Measurements from ENCODE around the gene POLR2E. TPM values are rescaled to one million over a fixed set of nuclear protein-coding genes. Genes with fewer than 3 reads are reported as not detected.

POLR2E gene
- total RNA-seq, 1 experiment from 2014 or later = 343 TPM

DNA sequence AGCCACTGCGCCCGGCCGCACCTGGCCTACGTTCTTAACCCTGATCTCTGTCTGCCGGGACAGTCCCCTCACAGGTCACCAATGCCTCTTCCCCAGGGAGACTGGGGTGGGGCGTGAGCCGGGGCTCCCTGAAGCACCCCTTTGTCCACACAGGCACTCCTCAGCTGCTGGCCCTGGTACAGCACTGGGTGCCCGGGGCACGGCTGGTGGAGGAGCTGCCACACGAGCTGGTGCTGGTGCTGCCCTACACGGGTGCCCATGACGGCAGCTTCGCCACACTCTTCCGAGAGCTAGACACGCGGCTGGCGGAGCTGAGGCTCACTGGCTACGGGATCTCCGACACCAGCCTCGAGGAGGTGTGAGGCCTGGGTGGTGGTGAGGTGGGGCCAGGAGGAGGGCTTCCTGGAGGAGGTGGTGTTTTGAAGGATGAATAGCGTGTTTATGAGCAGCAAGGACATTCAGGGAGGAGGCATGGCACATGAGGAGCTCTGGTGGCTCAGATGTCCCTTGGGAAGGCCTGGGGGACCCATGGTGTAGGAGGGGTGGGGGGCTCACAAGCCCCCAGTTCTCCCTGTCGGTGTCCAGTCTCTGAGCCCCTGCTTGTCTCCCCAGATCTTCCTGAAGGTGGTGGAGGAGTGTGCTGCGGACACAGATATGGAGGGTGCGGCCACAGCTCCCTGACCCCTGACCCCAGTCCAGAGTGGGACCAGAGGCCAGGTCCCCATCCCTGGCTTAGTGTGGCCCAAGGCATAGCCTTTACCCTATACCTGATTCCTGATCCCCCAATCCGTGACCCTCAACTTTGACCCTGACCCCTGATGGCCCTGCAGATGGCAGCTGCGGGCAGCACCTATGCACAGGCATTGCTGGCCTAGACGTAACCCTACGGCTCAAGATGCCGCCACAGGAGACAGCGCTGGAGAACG, 41.7 kb downstream of the POLR2E start:
- intact Hi-C loops (cut with micrococcal nuclease; ENCODE audit: unreplicated experiment) = no loop called here
- ChIA-PET CTCF (interaction anchor here (0.5 to 0.6 kb wide), 2 partner anchors 11 to 198 kb away, joined by 3 to 4 read pairs; no protein-coding TSS in a partner anchor), POLR2A (ENCODE audit: low non-redundant PET) (no interaction called here)
- Histone ChIP-seq H3K4me1 (ENCODE audit: insufficient read depth, low read length, poor library complexity, severe bottlenecking) (no peaks in the 10 kb centered on the region), H3K4me3 (ENCODE audit: low read depth, low read length, poor library complexity, severe bottlenecking) (no peak overlapping the region), H3K27me3 (replicated peaks; ENCODE audit: insufficient read depth, low read depth, low read length, poor library complexity) (no peaks in the 10 kb centered on the region), H3K36me3 (ENCODE audit: insufficient read depth, low read length, poor library complexity, severe bottlenecking) (no peaks in the 10 kb centered on the region), H3K9me3 (ENCODE audit: low read depth, low read length, poor library complexity, severe bottlenecking) (peaks cover 10% of the 10 kb centered on the region), H3K27ac (ENCODE audit: low read depth, low read length, poor library complexity, severe bottlenecking) (no peak overlapping the region)
- BruUV-seq (replicated peaks) = no TSS peak
- TF ChIP-seq EZH2 (IDR thresholded peaks at IDR 0.05; ENCODE audit: borderline replicate concordance, low read depth, low read length, poor library complexity, severe bottlenecking) (no peak), CTCF (conservative IDR thresholded peaks at IDR 0.05; ENCODE audit: low read depth, low read length) (no peak)
- no peak for DNase-seq (ENCODE audit: low spot score)

- intact Hi-C loops (cut with micrococcal nuclease; ENCODE audit: unreplicated experiment) = no loop called here
- Histone ChIP-seq H3K27ac (ENCODE audit: low read depth, low read length, poor library complexity, severe bottlenecking) (no peak overlapping the region), H3K9me3 (ENCODE audit: low read depth, low read length, poor library complexity, severe bottlenecking) (peaks cover 8% of the 10 kb centered on the region), H3K4me1 (ENCODE audit: insufficient read depth, low read length, poor library complexity, severe bottlenecking) (no peaks in the 10 kb centered on the region), H3K27me3 (replicated peaks; ENCODE audit: insufficient read depth, low read depth, low read length, poor library complexity) (no peaks in the 10 kb centered on the region), H3K4me3 (ENCODE audit: low read depth, low read length, poor library complexity, severe bottlenecking) (no peak overlapping the region), H3K36me3 (ENCODE audit: insufficient read depth, low read length, poor library complexity, severe bottlenecking) (no peaks in the 10 kb centered on the region)
- no TSS peak for BruUV-seq (replicated peaks)
- CTCF ChIA-PET = no interaction called here
- no peak for TF ChIP-seq CTCF (conservative IDR thresholded peaks at IDR 0.05; ENCODE audit: low read depth, low read length)
- TF ChIP-seq EZH2 (IDR thresholded peaks at IDR 0.05; ENCODE audit: borderline replicate concordance, low read depth, low read length, poor library complexity, severe bottlenecking) = no peak
- POLR2A ChIA-PET (ENCODE audit: low non-redundant PET) = no interaction called here
- peak; percentile 70 for DNase-seq (ENCODE audit: low spot score)
These were observed 42.7 kb downstream of the POLR2E start for GRCh38 chr19:1052349-1052975.

DNA sequence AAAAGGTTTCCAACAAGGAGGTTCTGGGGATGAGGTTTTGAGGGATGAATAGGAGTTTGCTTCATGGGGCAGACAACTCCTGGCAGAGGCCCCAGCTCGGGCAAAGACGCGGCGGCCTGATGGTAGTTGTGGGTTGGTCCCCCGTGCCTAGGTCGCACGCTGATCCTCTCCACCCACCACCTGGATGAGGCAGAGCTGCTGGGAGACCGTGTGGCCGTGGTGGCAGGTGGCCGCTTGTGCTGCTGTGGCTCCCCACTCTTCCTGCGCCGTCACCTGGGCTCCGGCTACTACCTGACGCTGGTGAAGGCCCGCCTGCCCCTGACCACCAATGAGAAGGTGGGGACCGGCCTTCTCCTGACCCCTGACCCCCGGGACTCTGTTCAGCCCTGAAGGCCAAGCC, 43.4 kb downstream of the POLR2E start:
- no peaks in the 10 kb centered on the region for H3K4me1 ChIP-seq (ENCODE audit: insufficient read depth, low read length, poor library complexity, severe bottlenecking)
- H3K9me3 ChIP-seq (ENCODE audit: low read depth, low read length, poor library complexity, severe bottlenecking) = peaks cover 1% of the 10 kb centered on the region
- TF ChIP-seq EZH2 (IDR thresholded peaks at IDR 0.05; ENCODE audit: borderline replicate concordance, low read depth, low read length, poor library complexity, severe bottlenecking) = no peak
- TF ChIP-seq CTCF (conservative IDR thresholded peaks at IDR 0.05; ENCODE audit: low read depth, low read length) = no peak
- H3K27me3 ChIP-seq (replicated peaks; ENCODE audit: insufficient read depth, low read depth, low read length, poor library complexity) = no peaks in the 10 kb centered on the region
- no peak for DNase-seq (ENCODE audit: low spot score)
- H3K27ac ChIP-seq (ENCODE audit: low read depth, low read length, poor library complexity, severe bottlenecking) = no peak overlapping the region
- ChIA-PET CTCF (no interaction called here), POLR2A (ENCODE audit: low non-redundant PET) (no interaction called here)
- H3K4me3 ChIP-seq (ENCODE audit: low read depth, low read length, poor library complexity, severe bottlenecking) = no peak overlapping the region
- BruUV-seq (replicated peaks) = no TSS peak
- H3K36me3 ChIP-seq (ENCODE audit: insufficient read depth, low read length, poor library complexity, severe bottlenecking) = no peaks in the 10 kb centered on the region
- intact Hi-C loops (cut with micrococcal nuclease; ENCODE audit: unreplicated experiment) = no loop called here

All from A673 (cell line).